Heart right ventricle (tissue), 16 donors: ENCODE data around the gene CDHR5. TPM values are rescaled to one million over a fixed set of nuclear protein-coding genes. Genes with fewer than 3 reads are reported as not detected.

ENCODE experiments used
- ATAC-seq, 8 donors: fragments of 200-7000 bp; cut with Tn5 transposase; one replicate each; pipeline ENCODE4 v1.9.1; 2020; ENCODE audit warnings: mild to moderate bottlenecking in 8 of 8, moderate library complexity in 8 of 8, moderate number of reproducible peaks in 1 of 8
- DNase-seq, 2 donors: peaks; one replicate each; pipeline ENCODE4 v3.0.0-alpha.2; 2020
- H3K27ac ChIP-seq, 10 donors: fragments of 200-600 bp; sonication (generic) in 2 of 10; one replicate each; pipeline versions ENCODE4 v1.5.0 to v1.8.0; 2020 to 2022; ENCODE audit warnings: mild to moderate bottlenecking in 3 of 10
- H3K27me3 ChIP-seq, 7 donors: fragments of 200-600 bp; one replicate each; pipeline ENCODE4 v1.8.0; 2021 to 2022; ENCODE audit warnings: mild to moderate bottlenecking in 2 of 7
- H3K36me3 ChIP-seq, 9 donors: fragments of 200-600 bp; sonication (generic) in 1 of 9; one replicate each; pipeline versions ENCODE4 v1.5.0 to v1.8.0; 2020 to 2022; ENCODE audit warnings: mild to moderate bottlenecking in 2 of 9
- H3K4me1 ChIP-seq, 9 donors: fragments of 200-600 bp; sonication (generic) in 1 of 9; one replicate each; pipeline versions ENCODE4 v1.5.0 to v1.8.0; 2020 to 2022; ENCODE audit warnings: mild to moderate bottlenecking in 4 of 9
- H3K4me3 ChIP-seq, 10 donors: fragments of 200-600 bp; sonication (generic) in 2 of 10; one replicate each; pipeline versions ENCODE4 v1.5.0 to v1.8.0; 2020 to 2022; ENCODE audit warnings: mild to moderate bottlenecking in 7 of 10, moderate library complexity in 2 of 10
- H3K9me3 ChIP-seq, 11 donors: fragments of 200-600 bp in 10 of 11; sonication (generic) in 2 of 11; one replicate each; pipeline versions ENCODE4 v1.5.0 to v1.8.0; 2013 to 2022; ENCODE audit warnings: mild to moderate bottlenecking in 2 of 11, control low read depth in 1 of 11, moderate library complexity in 1 of 11
- WGBS, 2 donors: extraction: QIAGEN DNeasy Blood & Tissue Kit; methylation state at CpG; one replicate each; pipeline ENCODE4 v1.1.7; 2013; ENCODE audit warnings: inconsistent platforms in 1 of 2; 5-methylcytosine and 5-hydroxymethylcytosine counted together
- intact Hi-C, 10 donors: fragments of 100-400 bp; cut with DNase I; formaldehyde crosslinking; loops; one replicate each; pipeline versions ENCODE4 v1.11.1 to v1.14.2; 2022
- polyA plus RNA-seq, 2 donors: library from polyadenylated mRNA; stranded (reverse); fragments of 200-250 nt; gene quantifications; one replicate each; pipeline ENCODE4 v1.2.3, GENCODE V29; 2013
- total RNA-seq, 10 donors: library from RNA; stranded (reverse); fragmentation: NEBNext Ultra II Directional in 3 of 10; extraction: Animal tissue kit (Norgen Biotek cat#: 25700) in 3 of 10; gene quantifications; one replicate each; pipeline versions ENCODE4 v1.2.1 to v1.2.4, GENCODE V29; 2021 to 2023
- TF ChIP-seq, protein P1 (sequence below), 9 donors: fragments of 200-600 bp; sonication (generic) in 2 of 9; IDR thresholded peaks; one replicate each; pipeline versions ENCODE4 v1.5.0 to v1.8.0; 2021 to 2022; ENCODE audit warnings: antibody characterized with exemption in 9 of 9, mild to moderate bottlenecking in 5 of 9, moderate library complexity in 1 of 9
- donor health status: Arrhythmogenic right ventricular cardiomyopathy.
- donor health status: ischemic (EF 13 %, LVEDD 7.1; RV severe dilation, severe dysfunction).
- donor health status: healthy with polysubstance abuse.
- donor health status: DM: no; HTN: yes; CAD: no.
- donor health status: DM: no; HTN: no; CAD: no.
- donor health status: ischemic (EF 25% LVEDD 6.9; RV normal size, moderate dysfunction).
- donor health status: ischemic (EF 25% LVEDD 5.7; RV mildly dilated, moderate dysfunction).
- donor health status: healthy.
- donor health status: DM: yes; HTN: yes; CAD: no.
- donor health status: Ischemic cardiomyopathy.
- donor health status: ischemic (EF 35%, LVEDD 5.7; RV mildly dilated, moderate dysfunction).
- donor health status: nonischemic (EF 11% LVEDD 7.7; RV severe dilation, severe dysfunction).
- donor health status: DM: yes; HTN: yes; CAD: no.
- donor health status: PGD.
- donor health status: ischemic (EF 29% LVEDD 5.4; RV normal size, mild dysfunction).
- donor health status: nonischemic (EF 23%, LVEDD 6.1; RV moderate dilation, normal function).

Gene CDHR5
- total and polyA plus RNA-seq, 12 donors, result not detected

DNA sequence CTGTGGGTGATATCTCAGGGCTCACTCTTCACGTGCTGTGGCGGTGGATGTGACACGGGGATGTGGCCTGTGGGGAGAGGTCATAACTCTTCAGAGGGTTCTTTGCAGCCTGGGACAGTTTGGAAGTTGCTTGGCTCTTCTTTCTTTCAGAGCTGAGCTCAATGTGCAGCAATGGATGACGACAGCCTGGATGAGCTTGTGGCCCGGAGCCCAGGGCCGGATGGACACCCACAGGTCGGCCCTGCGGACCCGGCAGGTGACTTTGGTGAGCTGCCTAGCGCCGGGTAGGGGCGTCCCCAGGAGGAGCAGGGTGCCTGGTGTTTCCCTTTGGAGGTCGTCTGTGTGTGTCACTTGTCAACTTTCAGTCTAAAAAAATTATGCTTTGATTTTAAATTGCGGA is 43.4 kb downstream of the CDHR5 start:
- Histone ChIP-seq H3K27ac (no peak overlapping the region), H3K4me1 (peaks cover 26 to 52% (median 45%) of the 10 kb centered on the region in 9 donors), H3K36me3 (peaks cover 0 to 48% (median 24%) of the 10 kb centered on the region in 9 donors), H3K27me3 (no peaks in the 10 kb centered on the region), H3K4me3 (no peak overlapping the region), H3K9me3 (no peaks in the 10 kb centered on the region)
- ATAC-seq (peak in 1 of 8 donors; percentile 45), DNase-seq (no peak)
- intact Hi-C loops, result no loop called here
- 59 to 60% methylated on average over 14 of the region's 14 CpGs for WGBS, 2 donors
- TF ChIP-seq, protein P1, sequence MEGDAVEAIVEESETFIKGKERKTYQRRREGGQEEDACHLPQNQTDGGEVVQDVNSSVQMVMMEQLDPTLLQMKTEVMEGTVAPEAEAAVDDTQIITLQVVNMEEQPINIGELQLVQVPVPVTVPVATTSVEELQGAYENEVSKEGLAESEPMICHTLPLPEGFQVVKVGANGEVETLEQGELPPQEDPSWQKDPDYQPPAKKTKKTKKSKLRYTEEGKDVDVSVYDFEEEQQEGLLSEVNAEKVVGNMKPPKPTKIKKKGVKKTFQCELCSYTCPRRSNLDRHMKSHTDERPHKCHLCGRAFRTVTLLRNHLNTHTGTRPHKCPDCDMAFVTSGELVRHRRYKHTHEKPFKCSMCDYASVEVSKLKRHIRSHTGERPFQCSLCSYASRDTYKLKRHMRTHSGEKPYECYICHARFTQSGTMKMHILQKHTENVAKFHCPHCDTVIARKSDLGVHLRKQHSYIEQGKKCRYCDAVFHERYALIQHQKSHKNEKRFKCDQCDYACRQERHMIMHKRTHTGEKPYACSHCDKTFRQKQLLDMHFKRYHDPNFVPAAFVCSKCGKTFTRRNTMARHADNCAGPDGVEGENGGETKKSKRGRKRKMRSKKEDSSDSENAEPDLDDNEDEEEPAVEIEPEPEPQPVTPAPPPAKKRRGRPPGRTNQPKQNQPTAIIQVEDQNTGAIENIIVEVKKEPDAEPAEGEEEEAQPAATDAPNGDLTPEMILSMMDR (IDR thresholded peaks at IDR 0.05), result no peak

GRCh38 chr11:579830-580601 is 44.7 kb downstream of the CDHR5 start:
- H3K27ac ChIP-seq, result peak overlapping the region in 2 of 10 donors; percentile 10 to 48
- TF ChIP-seq, protein P1 (IDR thresholded peaks at IDR 0.05), result no peak
- peaks cover 0 to 40% (median 23%) of the 10 kb centered on the region in 9 donors for H3K36me3 ChIP-seq
- H3K4me3 ChIP-seq, result no peak overlapping the region
- no peak for ATAC-seq
- no peaks in the 10 kb centered on the region for H3K9me3 ChIP-seq
- H3K27me3 ChIP-seq, result peaks cover 0 to 6% (median 0%) of the 10 kb centered on the region in 7 donors
- peaks cover 26 to 58% (median 50%) of the 10 kb centered on the region in 9 donors for H3K4me1 ChIP-seq
- intact Hi-C loops, result loop anchor here in 3 of 10 donors (5.0 to 10.0 kb wide), 3 partner anchors 32 to 65 kb away; partner anchors contain the start of gene IRF7 (in 1 of the 3)
- no peak for DNase-seq
- 56 to 65% methylated on average over 20 of the region's 20 CpGs for WGBS, 2 donors

- Histone ChIP-seq H3K27ac (no peak overlapping the region), H3K36me3 (peaks cover 0 to 24% (median 18%) of the 10 kb centered on the region in 9 donors), H3K9me3 (no peaks in the 10 kb centered on the region), H3K27me3 (peaks cover 0 to 17% (median 0%) of the 10 kb centered on the region in 7 donors), H3K4me3 (peak overlapping the region in 5 of 10 donors; percentile 75 to 98 (median 87)), H3K4me1 (peaks cover 26 to 68% (median 56%) of the 10 kb centered on the region in 9 donors)
- TF ChIP-seq, protein P1 (IDR thresholded peaks at IDR 0.05), result no peak
- DNase-seq (no peak), ATAC-seq (no peak)
- 75% methylated on average over 21 of the region's 21 CpGs for WGBS, 2 donors
- intact Hi-C loops, result loop anchor here in 3 of 10 donors (5.0 to 10.0 kb wide), 3 partner anchors 34 to 64 kb away; partner anchors contain the start of gene IRF7 (in 1 of the 3)
These were observed 46.3 kb downstream of the CDHR5 start for GRCh38 chr11:578276-579035.

GRCh38 chr11:577611-577894 is 47.2 kb downstream of the CDHR5 start:
- intact Hi-C loops, result loop anchor here in 4 of 10 donors (2.0 to 10.0 kb wide), 4 partner anchors 35 to 63 kb away; partner anchors contain the start of gene IRF7 (in 2 of the 4)
- Histone ChIP-seq H3K4me3 (peak overlapping the region; percentile 58 to 98 (median 88)), H3K27ac (peak overlapping the region in 3 of 10 donors; percentile 93 to 99 (median 94)), H3K27me3 (peaks cover 0 to 21% (median 0%) of the 10 kb centered on the region in 7 donors), H3K36me3 (peaks cover 0 to 15% (median 10%) of the 10 kb centered on the region in 9 donors), H3K4me1 (peaks cover 26 to 68% (median 56%) of the 10 kb centered on the region in 9 donors), H3K9me3 (no peaks in the 10 kb centered on the region)
- no peak for ATAC-seq
- WGBS, 2 donors, result 57 to 65% methylated on average over 6 of the region's 6 CpGs
- no peak for DNase-seq
- TF ChIP-seq, protein P1 (IDR thresholded peaks at IDR 0.05), result no peak
